Fibroblast of pulmonary artery (primary cell): ENCODE measurements around the gene MOB1A.

Source experiments
- DNase-seq: peaks from one replicate; pipeline ENCODE4 v3.0.0-alpha.2; 2010; ENCODE audit warnings: low read depth
- H3K4me3 ChIP-seq: replicated peaks from 2 replicates; pipeline ENCODE4 v1.5.1; 2011; ENCODE audit warnings: low read depth, mild to moderate bottlenecking, control low read depth, low read length, moderate library complexity
- TF ChIP-seq, protein P1 (sequence below): IDR thresholded peaks from 2 replicates; pipeline ENCODE4 v1.5.1; 2011; ENCODE audit warnings: mild to moderate bottlenecking, control low read depth, low read length, inconsistent platforms; ENCODE audit errors: missing control alignments

MOB1A gene

DNA sequence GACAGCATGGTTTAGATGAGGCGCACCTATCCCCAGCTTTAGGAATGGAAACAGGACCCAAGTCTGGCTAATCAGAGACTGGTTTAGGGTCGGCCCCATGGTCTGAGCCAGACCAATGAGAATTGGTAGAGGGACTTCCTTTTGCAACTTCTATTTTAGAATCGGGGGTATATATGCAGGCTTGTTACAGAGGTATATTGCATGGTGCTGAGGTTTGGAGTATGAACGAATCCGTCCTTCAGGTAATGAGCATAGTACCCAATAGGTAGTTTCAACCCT is 29.5 kb downstream of the MOB1A start:
- TF ChIP-seq, protein P1, sequence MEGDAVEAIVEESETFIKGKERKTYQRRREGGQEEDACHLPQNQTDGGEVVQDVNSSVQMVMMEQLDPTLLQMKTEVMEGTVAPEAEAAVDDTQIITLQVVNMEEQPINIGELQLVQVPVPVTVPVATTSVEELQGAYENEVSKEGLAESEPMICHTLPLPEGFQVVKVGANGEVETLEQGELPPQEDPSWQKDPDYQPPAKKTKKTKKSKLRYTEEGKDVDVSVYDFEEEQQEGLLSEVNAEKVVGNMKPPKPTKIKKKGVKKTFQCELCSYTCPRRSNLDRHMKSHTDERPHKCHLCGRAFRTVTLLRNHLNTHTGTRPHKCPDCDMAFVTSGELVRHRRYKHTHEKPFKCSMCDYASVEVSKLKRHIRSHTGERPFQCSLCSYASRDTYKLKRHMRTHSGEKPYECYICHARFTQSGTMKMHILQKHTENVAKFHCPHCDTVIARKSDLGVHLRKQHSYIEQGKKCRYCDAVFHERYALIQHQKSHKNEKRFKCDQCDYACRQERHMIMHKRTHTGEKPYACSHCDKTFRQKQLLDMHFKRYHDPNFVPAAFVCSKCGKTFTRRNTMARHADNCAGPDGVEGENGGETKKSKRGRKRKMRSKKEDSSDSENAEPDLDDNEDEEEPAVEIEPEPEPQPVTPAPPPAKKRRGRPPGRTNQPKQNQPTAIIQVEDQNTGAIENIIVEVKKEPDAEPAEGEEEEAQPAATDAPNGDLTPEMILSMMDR: no peak
- DNase-seq: no peak

DNA sequence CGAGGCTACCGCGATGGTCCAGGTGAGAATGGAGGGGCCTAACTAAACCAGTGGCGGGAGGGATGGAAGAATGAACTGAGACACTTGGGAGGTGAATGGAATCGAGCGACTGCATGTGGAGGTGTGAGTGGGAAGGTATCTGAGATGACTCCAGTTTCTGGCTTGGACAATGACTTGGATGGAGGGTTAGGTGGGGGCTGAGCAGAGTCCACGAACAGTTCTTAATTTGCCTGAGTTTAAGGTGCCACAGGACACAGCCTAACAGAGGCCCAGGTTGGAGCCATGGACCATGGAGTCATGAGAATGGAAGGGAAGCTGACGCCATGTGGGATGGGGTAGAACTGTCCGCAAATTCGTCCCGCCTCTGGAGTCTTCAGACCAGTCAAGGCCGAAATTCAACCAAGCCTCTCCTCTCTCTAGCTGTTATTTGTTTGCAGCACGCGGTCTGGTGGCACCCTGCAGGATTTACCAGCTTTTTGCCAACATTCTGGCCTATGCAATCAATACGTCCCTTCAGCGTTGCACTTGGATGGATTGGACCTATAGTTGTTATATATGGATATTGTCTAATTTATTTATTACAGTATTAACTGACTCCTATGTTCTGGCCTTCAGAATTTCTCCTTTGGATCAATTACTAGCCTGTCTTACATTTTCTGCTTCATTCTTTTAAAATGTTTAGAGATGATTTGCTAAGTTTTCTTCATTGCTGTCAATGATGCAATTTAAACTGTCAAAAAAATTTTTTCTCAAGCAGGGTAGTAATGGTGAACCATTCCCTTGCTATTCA is 30.0 kb downstream of the MOB1A start:
- no peak for DNase-seq

More for the DNA sequence above, 29.5 kb downstream of the MOB1A start:
- H3K4me3 ChIP-seq: no peak overlapping the region

DNA sequence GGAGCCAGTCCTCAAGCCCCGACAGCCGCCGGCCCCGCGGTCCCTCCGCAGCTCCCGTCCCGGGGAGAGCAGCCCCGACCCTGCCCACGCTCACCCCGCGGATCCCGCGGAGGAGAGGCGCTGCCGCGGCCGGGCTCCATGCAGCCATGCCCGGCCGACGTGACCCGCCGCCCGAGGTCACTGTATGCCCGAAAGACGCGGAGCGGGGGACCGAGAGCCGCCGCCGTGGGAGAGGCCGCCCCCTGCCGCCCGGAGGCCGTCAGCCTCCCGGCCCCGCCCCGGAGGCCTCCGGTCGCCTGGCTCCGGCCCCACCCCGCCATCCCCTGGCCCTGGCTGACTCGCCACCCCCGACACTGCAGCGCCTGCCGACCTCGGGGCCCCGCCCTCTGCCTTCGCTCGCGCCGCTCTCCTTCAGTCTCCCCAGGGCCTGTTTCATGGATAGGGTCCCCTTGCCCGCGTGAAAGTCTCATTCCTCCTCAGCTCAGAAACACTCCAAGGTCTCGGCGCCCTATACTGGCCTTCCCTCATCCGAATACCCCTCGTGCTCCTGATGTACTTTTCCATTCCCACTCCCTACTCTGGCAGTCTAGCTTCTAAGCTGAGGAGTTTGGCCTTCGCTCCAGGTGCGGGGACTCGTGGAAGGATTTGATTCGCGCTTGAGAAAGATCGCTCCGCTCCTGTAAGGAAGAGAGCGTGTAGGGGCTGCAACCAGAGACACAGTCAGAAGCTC is 30.8 kb downstream of the MOB1A start, which contains the start of gene BOLA3:
TSS of gene BOLA3 (minus strand) at position 186 of the 730 bp plus-strand sequence. CDS start at position 148, 38 bp downstream.
- peak; percentile 70 for DNase-seq
- TF ChIP-seq, protein P1: peak; percentile 11
- H3K4me3 ChIP-seq: peak within 1 kb of the TSS; percentile 85

More for the DNA sequence above, 30.0 kb downstream of the MOB1A start:
- TF ChIP-seq, protein P1: no peak
- peak overlapping the region; percentile 85 for H3K4me3 ChIP-seq

DNA sequence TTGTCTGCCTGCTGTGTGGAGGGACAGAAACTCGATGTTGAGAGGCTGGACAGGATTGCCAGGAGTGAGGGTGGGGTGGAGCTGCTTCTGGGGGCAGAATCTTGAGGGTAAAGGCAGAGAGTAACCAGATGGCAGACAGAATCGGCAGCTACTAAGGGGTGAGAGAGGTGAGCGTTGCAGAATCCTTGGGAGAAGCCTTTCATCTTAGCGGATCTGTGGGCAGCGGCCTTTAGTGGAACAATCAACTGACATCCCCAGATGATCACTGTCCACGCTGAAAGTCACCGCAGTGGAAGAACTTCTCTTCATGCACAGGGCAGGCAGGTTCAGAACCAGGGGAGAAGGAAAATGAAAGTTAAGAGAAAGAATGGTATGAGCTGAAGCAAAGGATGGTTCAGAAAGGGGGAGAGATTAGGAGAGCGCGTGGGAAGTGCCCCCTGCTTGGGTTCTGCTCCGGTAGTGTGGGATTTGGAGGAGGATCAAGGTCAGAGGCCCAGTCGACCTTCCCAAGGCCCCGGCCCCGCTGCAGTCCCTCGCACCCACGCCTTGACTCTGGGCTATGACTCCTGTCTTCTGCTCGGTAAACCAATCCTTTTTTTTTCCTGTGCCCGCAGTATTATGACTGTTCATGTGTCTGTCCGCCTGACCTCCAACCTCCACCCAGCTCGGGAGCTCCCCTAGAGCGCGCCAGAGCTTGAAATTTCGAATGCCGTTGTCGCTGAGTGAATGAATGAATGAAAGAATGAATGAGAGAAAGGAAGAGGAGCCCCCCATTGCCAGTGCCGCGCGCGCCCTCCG is 31.6 kb downstream of the MOB1A start:
- TF ChIP-seq, protein P1: no peak
- peak; percentile 31 for DNase-seq

DNA sequence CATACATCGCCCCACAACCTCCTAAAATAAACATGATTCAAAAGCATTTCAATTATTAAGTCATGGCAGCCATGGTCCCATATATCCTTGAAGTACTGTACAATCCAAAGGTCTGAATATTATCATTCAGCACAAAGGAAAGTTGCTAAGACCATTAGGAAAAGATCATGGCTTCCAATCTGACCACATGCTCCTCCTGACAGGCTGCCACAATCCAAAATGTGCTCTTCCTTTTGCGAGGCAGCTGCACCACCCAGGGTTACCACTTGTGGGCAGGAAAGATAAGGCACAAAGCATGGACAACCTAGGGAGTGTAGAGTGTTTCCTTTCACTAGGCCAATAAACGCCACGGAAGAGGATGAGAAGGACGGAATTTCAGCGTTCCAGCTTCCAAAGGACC is 36.3 kb downstream of the MOB1A start:
- TF ChIP-seq, protein P1: no peak
- no peak for DNase-seq
- no peak overlapping the region for H3K4me3 ChIP-seq

More for the DNA sequence above, 31.6 kb downstream of the MOB1A start:
- H3K4me3 ChIP-seq: peak overlapping the region; percentile 85

DNA sequence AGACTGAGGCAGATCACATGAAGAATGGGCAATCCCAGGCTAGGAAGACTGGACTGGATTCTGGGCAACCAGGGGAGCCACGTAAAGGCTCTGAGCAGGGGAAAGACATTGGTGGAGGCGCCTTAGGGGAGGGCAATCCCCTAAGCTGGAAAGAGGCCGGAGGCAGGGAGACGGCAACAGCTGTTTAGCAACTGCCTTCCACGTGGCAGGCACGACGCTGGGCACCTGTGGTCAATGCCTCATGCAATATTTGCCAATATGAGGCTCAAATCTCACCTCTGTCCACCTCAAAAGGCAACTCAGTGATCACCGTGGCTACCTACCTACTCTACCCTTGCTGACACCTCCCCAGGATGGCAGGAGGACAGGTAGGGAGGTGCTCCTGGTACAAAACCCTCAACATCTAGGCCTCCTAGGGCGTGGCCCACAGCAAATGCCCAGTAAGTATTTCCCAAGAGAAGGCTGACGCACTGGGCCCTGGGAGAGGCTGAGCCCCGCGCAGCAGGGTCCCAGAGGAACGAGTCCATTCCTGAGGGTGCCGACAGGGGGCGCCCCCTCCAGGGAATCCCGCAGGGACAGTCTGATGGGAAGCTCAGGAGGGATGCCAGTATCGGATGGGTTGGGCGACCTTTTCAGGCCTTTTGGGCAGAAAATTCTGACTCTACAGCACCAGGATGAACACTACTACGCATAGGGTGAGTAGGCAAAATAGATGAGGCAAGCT is 39.9 kb downstream of the MOB1A start:
- TF ChIP-seq, protein P1: no peak
- no peak overlapping the region for H3K4me3 ChIP-seq
- no peak for DNase-seq
